Retina (tissue), 1 donor: ENCODE data around the gene AURKB.
"Not testable (repeated sequence)": the region's sequence is repeated elsewhere in the genome, so short reads cannot be mapped to it uniquely, and the experiment has no call there.

Source experiments
- DNase-seq: peaks from one replicate; pipeline ENCODE4 v3.0.0-alpha.2; 2016

AURKB gene

GRCh38 chr17:8187517-8188262 lies 22.7 kb downstream of the AURKB start:
- peak; percentile 95 for DNase-seq

- peak; percentile 96 for DNase-seq
Observed at GRCh38 chr17:8186787-8187516, 23.4 kb downstream of the AURKB start.

GRCh38 chr17:8186446-8186786 lies 24.0 kb downstream of the AURKB start:
- DNase-seq: peak; percentile 97

- peak; percentile 97 for DNase-seq
Observed at GRCh38 chr17:8185582-8186445, 24.6 kb downstream of the AURKB start.

GRCh38 chr17:8176998-8177731 lies 33.2 kb downstream of the AURKB start:
- DNase-seq: no peak

GRCh38 chr17:8176197-8176940 lies 34.0 kb downstream of the AURKB start, which contains the start of gene TMEM107:
TSS of gene TMEM107 (minus strand) at chr17:8176380. CDS start at chr17:8176286, 94 bp downstream.
- DNase-seq: peak; percentile 96

GRCh38 chr17:8175795-8176196 lies 34.6 kb downstream of the AURKB start:
- no peak for DNase-seq

- no peak for DNase-seq
Observed at GRCh38 chr17:8173871-8174322, 36.5 kb downstream of the AURKB start.

GRCh38 chr17:8173056-8173870 lies 37.1 kb downstream of the AURKB start:
- DNase-seq: peak; percentile 97

- DNase-seq: not testable (repeated sequence)
Observed at GRCh38 chr17:8170186-8170585, 40.2 kb downstream of the AURKB start.

- DNase-seq: no peak
Observed at GRCh38 chr17:8167526-8167925, 42.8 kb downstream of the AURKB start.

GRCh38 chr17:8166731-8167130 lies 43.6 kb downstream of the AURKB start:
- DNase-seq: no peak

GRCh38 chr17:8164815-8165131 lies 45.6 kb downstream of the AURKB start:
- no peak for DNase-seq

GRCh38 chr17:8163978-8164814 lies 46.2 kb downstream of the AURKB start:
- peak; percentile 78 for DNase-seq

- peak; percentile 72 for DNase-seq
Observed at GRCh38 chr17:8162997-8163977, 47.1 kb downstream of the AURKB start.

- peak; percentile 75 for DNase-seq
Observed at GRCh38 chr17:8162233-8162996, 48.0 kb downstream of the AURKB start, which contains the start of gene VAMP2. TSS of gene VAMP2 (minus strand) at chr17:8162948. CDS start at chr17:8162879, 69 bp downstream.

GRCh38 chr17:8161289-8162232 lies 48.8 kb downstream of the AURKB start:
- DNase-seq: no peak
